Measurements from ENCODE around the gene CEACAM19. TPM values are rescaled to one million over a fixed set of nuclear protein-coding genes. Genes with fewer than 3 reads are reported as not detected.

CEACAM19 gene
- total RNA-seq, 4 donors from 2014 or later, result 0.78 to 5.5 (median 3.8) TPM

DNA sequence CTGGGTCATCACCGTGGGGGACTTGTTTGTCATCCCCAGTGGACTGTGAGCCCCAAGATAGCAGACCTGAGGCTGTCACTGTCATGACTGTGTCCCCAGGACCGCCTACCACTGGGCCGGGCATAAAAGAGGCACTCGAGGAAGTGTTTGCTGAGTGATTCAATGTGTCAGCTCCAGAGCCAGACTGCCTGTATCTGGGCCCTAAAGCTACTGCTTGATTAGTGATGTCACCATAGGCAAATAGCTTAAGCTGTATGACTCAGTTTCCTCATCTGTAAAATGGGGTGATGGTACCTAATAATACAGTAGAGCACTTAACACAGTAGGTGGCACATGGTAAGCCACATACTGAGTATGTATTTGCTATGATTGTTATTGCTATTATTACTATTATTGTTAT is 11.2 kb upstream of the CEACAM19 start:
- H3K9me3 ChIP-seq, result no peaks in the 10 kb centered on the region
- H3K27me3 ChIP-seq, result no peaks in the 10 kb centered on the region
- intact Hi-C loops (cut with DNase I), result no loop called here
- TF ChIP-seq, protein P1, sequence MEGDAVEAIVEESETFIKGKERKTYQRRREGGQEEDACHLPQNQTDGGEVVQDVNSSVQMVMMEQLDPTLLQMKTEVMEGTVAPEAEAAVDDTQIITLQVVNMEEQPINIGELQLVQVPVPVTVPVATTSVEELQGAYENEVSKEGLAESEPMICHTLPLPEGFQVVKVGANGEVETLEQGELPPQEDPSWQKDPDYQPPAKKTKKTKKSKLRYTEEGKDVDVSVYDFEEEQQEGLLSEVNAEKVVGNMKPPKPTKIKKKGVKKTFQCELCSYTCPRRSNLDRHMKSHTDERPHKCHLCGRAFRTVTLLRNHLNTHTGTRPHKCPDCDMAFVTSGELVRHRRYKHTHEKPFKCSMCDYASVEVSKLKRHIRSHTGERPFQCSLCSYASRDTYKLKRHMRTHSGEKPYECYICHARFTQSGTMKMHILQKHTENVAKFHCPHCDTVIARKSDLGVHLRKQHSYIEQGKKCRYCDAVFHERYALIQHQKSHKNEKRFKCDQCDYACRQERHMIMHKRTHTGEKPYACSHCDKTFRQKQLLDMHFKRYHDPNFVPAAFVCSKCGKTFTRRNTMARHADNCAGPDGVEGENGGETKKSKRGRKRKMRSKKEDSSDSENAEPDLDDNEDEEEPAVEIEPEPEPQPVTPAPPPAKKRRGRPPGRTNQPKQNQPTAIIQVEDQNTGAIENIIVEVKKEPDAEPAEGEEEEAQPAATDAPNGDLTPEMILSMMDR (IDR thresholded peaks at IDR 0.05), result no peak
- TF ChIP-seq POLR2A (IDR thresholded peaks at IDR 0.05), result no peak
- no peak overlapping the region for H3K4me3 ChIP-seq (replicated peaks in 1 of 3)
- 89 to 100% methylated on average over 2 to 4 of the region's 4 CpGs for WGBS, 2 donors
- H3K4me1 ChIP-seq, result no peaks in the 10 kb centered on the region
- peaks cover 28 to 36% of the 10 kb centered on the region in 2 donors for H3K36me3 ChIP-seq
- H3K27ac ChIP-seq, result no peak overlapping the region
- no peak for DNase-seq

DNA sequence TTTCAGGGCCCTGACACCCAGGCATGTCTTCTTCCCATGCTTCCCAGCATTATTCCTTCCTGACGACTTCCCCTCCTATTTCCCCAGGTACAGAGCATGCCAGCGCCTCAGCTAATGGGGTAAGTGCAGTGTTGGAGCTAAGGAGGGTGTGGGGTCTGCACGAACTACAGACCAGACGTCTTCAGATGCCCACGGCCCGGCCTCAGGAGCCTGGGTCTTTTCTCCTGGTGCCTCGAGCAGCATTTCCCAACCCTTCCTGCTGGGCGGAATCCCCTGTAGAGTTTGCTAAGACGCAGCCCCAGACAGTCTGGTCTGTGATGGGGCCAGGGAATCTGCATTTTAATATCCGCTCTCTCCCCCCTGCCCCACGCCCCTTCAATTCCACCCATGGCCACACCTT is 10.1 kb upstream of the CEACAM19 start:
- intact Hi-C loops (cut with DNase I), result no loop called here
- Histone ChIP-seq H3K27me3 (no peaks in the 10 kb centered on the region), H3K27ac (no peak overlapping the region), H3K4me3 (replicated peaks in 1 of 3) (no peak overlapping the region), H3K9me3 (no peaks in the 10 kb centered on the region), H3K4me1 (no peaks in the 10 kb centered on the region), H3K36me3 (peaks cover 28 to 35% of the 10 kb centered on the region in 2 donors)
- 92 to 98% methylated on average over 11 of the region's 11 CpGs for WGBS, 2 donors
- no peak for DNase-seq
- TF ChIP-seq POLR2A (IDR thresholded peaks at IDR 0.05), result no peak
- TF ChIP-seq, protein P1 (IDR thresholded peaks at IDR 0.05), result no peak

GRCh38 chr19:44661904-44662303 is 9.4 kb upstream of the CEACAM19 start:
- H3K9me3 ChIP-seq, result no peaks in the 10 kb centered on the region
- no peak overlapping the region for H3K27ac ChIP-seq
- no peak for TF ChIP-seq POLR2A (IDR thresholded peaks at IDR 0.05)
- TF ChIP-seq, protein P1 (IDR thresholded peaks at IDR 0.05), result no peak
- H3K4me1 ChIP-seq, result no peaks in the 10 kb centered on the region
- WGBS, 2 donors, result 84 to 94% methylated on average over 7 of the region's 7 CpGs
- DNase-seq, result no peak
- H3K27me3 ChIP-seq, result no peaks in the 10 kb centered on the region
- H3K36me3 ChIP-seq, result peaks cover 28 to 35% of the 10 kb centered on the region in 2 donors
- intact Hi-C loops (cut with DNase I), result no loop called here
- no peak overlapping the region for H3K4me3 ChIP-seq (replicated peaks in 1 of 3)

GRCh38 chr19:44662691-44663385 is 8.4 kb upstream of the CEACAM19 start:
- TF ChIP-seq, protein P1 (IDR thresholded peaks at IDR 0.05), result no peak
- TF ChIP-seq POLR2A (IDR thresholded peaks at IDR 0.05), result no peak
- no peaks in the 10 kb centered on the region for H3K4me1 ChIP-seq
- H3K27me3 ChIP-seq, result no peaks in the 10 kb centered on the region
- intact Hi-C loops (cut with DNase I), result no loop called here
- H3K27ac ChIP-seq, result no peak overlapping the region
- no peak for DNase-seq
- 83% methylated on average over 7 of the region's 7 CpGs for WGBS, 2 donors
- no peaks in the 10 kb centered on the region for H3K9me3 ChIP-seq
- H3K36me3 ChIP-seq, result peaks cover 28 to 35% of the 10 kb centered on the region in 2 donors
- H3K4me3 ChIP-seq (replicated peaks in 1 of 3), result no peak overlapping the region

DNA sequence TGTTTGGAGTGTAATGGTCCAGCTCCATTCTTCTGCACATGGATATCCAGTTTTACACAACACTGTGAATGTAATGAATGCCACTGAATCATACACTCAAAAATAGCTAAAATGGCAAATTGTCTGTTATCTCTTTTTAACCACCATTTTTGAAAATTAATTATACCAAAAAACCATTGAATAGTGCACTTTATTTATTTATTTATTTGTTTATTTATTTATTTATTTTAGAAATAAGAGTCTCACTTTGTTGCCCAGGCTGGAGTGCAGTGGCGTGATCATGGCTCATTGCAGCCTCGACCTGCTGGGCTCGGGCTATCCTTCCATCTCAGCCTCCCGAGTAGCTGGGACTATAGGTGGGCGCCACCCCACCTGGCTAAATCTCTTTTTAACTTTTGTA is 7.3 kb upstream of the CEACAM19 start:
- 95 to 97% methylated on average over 5 of the region's 5 CpGs for WGBS, 2 donors
- no peak for TF ChIP-seq POLR2A (IDR thresholded peaks at IDR 0.05)
- TF ChIP-seq, protein P1 (IDR thresholded peaks at IDR 0.05), result no peak
- intact Hi-C loops (cut with DNase I), result no loop called here
- no peaks in the 10 kb centered on the region for H3K4me1 ChIP-seq
- no peaks in the 10 kb centered on the region for H3K9me3 ChIP-seq
- no peak overlapping the region for H3K4me3 ChIP-seq (replicated peaks in 1 of 3)
- H3K36me3 ChIP-seq, result peaks cover 26 to 28% of the 10 kb centered on the region in 2 donors
- no peaks in the 10 kb centered on the region for H3K27me3 ChIP-seq
- no peak overlapping the region for H3K27ac ChIP-seq
- no peak for DNase-seq
